ENCODE measurements around the gene NR2E3. TPM values are rescaled to one million over a fixed set of nuclear protein-coding genes. Genes with fewer than 3 reads are reported as not detected.

The NR2E3 gene
- total RNA-seq, 1 experiment from 2014 or later: 0.77 TPM

GRCh38 chr15:71781179-71781964 lies 29.0 kb upstream of the NR2E3 start:
- no peaks in the 10 kb centered on the region for H3K79me2 ChIP-seq (ENCODE audit: low read length)
- no peaks in the 10 kb centered on the region for H3K27me3 ChIP-seq (ENCODE audit: low read length)
- DNase-seq: no peak
- no peaks in the 10 kb centered on the region for H3K36me3 ChIP-seq (ENCODE audit: low read depth, low read length)
- no peaks in the 10 kb centered on the region for H3F3A ChIP-seq (ENCODE audit: low read length, unreplicated experiment)
- no peaks in the 10 kb centered on the region for H3K9me2 ChIP-seq (replicated peaks; ENCODE audit: low read length)
- H2AFZ ChIP-seq (ENCODE audit: low read length): no peak overlapping the region
- no peak overlapping the region for H3K9ac ChIP-seq (ENCODE audit: low read length)
- no peaks in the 10 kb centered on the region for H4K20me1 ChIP-seq (ENCODE audit: low read length)
- no peaks in the 10 kb centered on the region for H3K9me3 ChIP-seq (ENCODE audit: low read length)
- no peak overlapping the region for H3K4me2 ChIP-seq (ENCODE audit: low read length)
- POLR2A ChIA-PET (ENCODE audit: unreplicated experiment): no interaction called here
- intact Hi-C loops (cut with micrococcal nuclease): no loop called here
- no peak overlapping the region for H3K27ac ChIP-seq (ENCODE audit: low read length)
- no peak overlapping the region for H3K4me3 ChIP-seq (ENCODE audit: low read length)
- BruUV-seq (replicated peaks): no TSS peak
- H3K4me1 ChIP-seq (ENCODE audit: insufficient read depth, low read length): peaks cover 34% of the 10 kb centered on the region
- CTCF ChIA-PET: no interaction called here
- no peak for TF ChIP-seq EZH2 (IDR thresholded peaks at IDR 0.05; ENCODE audit: low read length, unreplicated experiment)
- no peak for ATAC-seq

DNA sequence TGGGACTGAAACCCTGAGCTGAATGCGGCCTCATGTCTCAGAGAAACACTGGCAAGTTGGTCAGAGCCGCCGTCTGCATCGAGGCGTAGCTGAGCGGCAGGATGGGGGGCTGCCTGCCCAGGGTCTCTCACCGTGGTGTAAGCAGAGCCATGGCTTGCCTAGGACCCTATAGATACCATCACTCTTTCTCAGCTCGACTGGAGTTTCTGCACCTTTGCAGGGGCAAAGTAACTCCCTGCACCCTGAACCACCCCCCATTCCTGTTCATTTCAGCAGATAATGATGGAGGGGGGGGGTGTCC lies 28.4 kb upstream of the NR2E3 start:
- DNase-seq (no peak), ATAC-seq (no peak)
- H4K20me1 ChIP-seq (ENCODE audit: low read length): no peaks in the 10 kb centered on the region
- ChIA-PET CTCF (no interaction called here), POLR2A (ENCODE audit: unreplicated experiment) (no interaction called here)
- intact Hi-C loops (cut with micrococcal nuclease): no loop called here
- no peaks in the 10 kb centered on the region for H3K36me3 ChIP-seq (ENCODE audit: low read depth, low read length)
- no peaks in the 10 kb centered on the region for H3K27me3 ChIP-seq (ENCODE audit: low read length)
- H3K4me1 ChIP-seq (ENCODE audit: insufficient read depth, low read length): peaks cover 34% of the 10 kb centered on the region
- H3K4me2 ChIP-seq (ENCODE audit: low read length): no peak overlapping the region
- H3K79me2 ChIP-seq (ENCODE audit: low read length): no peaks in the 10 kb centered on the region
- no peak overlapping the region for H3K9ac ChIP-seq (ENCODE audit: low read length)
- no peak overlapping the region for H3K4me3 ChIP-seq (ENCODE audit: low read length)
- no peak overlapping the region for H3K27ac ChIP-seq (ENCODE audit: low read length)
- no TSS peak for BruUV-seq (replicated peaks)
- no peaks in the 10 kb centered on the region for H3K9me3 ChIP-seq (ENCODE audit: low read length)
- TF ChIP-seq EZH2 (IDR thresholded peaks at IDR 0.05; ENCODE audit: low read length, unreplicated experiment) (no peak), EZH2phosphoT487 (IDR thresholded peaks at IDR 0.05; ENCODE audit: borderline replicate concordance, low read length) (no peak)
- TF ChIP-seq, protein P1, sequence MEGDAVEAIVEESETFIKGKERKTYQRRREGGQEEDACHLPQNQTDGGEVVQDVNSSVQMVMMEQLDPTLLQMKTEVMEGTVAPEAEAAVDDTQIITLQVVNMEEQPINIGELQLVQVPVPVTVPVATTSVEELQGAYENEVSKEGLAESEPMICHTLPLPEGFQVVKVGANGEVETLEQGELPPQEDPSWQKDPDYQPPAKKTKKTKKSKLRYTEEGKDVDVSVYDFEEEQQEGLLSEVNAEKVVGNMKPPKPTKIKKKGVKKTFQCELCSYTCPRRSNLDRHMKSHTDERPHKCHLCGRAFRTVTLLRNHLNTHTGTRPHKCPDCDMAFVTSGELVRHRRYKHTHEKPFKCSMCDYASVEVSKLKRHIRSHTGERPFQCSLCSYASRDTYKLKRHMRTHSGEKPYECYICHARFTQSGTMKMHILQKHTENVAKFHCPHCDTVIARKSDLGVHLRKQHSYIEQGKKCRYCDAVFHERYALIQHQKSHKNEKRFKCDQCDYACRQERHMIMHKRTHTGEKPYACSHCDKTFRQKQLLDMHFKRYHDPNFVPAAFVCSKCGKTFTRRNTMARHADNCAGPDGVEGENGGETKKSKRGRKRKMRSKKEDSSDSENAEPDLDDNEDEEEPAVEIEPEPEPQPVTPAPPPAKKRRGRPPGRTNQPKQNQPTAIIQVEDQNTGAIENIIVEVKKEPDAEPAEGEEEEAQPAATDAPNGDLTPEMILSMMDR (conservative IDR thresholded peaks at IDR 0.05; ENCODE audit: low read depth, low read length): no peak
- H3K9me2 ChIP-seq (replicated peaks; ENCODE audit: low read length): no peaks in the 10 kb centered on the region
- no peaks in the 10 kb centered on the region for H3F3A ChIP-seq (ENCODE audit: low read length, unreplicated experiment)
- H2AFZ ChIP-seq (ENCODE audit: low read length): no peak overlapping the region

- no peaks in the 10 kb centered on the region for H3K9me2 ChIP-seq (replicated peaks; ENCODE audit: low read length)
- no peak overlapping the region for H2AFZ ChIP-seq (ENCODE audit: low read length)
- H3K27ac ChIP-seq (ENCODE audit: low read length): no peak overlapping the region
- ChIA-PET CTCF (no interaction called here), POLR2A (ENCODE audit: unreplicated experiment) (no interaction called here)
- no peak overlapping the region for H3K9ac ChIP-seq (ENCODE audit: low read length)
- no peaks in the 10 kb centered on the region for H3K27me3 ChIP-seq (ENCODE audit: low read length)
- H3K79me2 ChIP-seq (ENCODE audit: low read length): no peaks in the 10 kb centered on the region
- no peak overlapping the region for H3K4me3 ChIP-seq (ENCODE audit: low read length)
- H3K4me1 ChIP-seq (ENCODE audit: insufficient read depth, low read length): peaks cover 34% of the 10 kb centered on the region
- no peak for DNase-seq
- H3K4me2 ChIP-seq (ENCODE audit: low read length): no peak overlapping the region
- no peaks in the 10 kb centered on the region for H3K36me3 ChIP-seq (ENCODE audit: low read depth, low read length)
- H3F3A ChIP-seq (ENCODE audit: low read length, unreplicated experiment): no peaks in the 10 kb centered on the region
- intact Hi-C loops (cut with micrococcal nuclease): no loop called here
- no peak for TF ChIP-seq EZH2 (IDR thresholded peaks at IDR 0.05; ENCODE audit: low read length, unreplicated experiment)
- no peaks in the 10 kb centered on the region for H4K20me1 ChIP-seq (ENCODE audit: low read length)
- no peaks in the 10 kb centered on the region for H3K9me3 ChIP-seq (ENCODE audit: low read length)
- no peak for ATAC-seq
- no TSS peak for BruUV-seq (replicated peaks)
Measured at GRCh38 chr15:71782422-71783165, 27.8 kb upstream of the NR2E3 start.
